H1 (cell line): ENCODE results near the gene MAFG. TPM values are rescaled to one million over a fixed set of nuclear protein-coding genes. Genes with fewer than 3 reads are reported as not detected.

ENCODE experiments used
- CTCF ChIA-PET: fragments of 300-600 bp; sonication (Branson Sonifier 250); formaldehyde crosslinking; loops from one replicate; lab custom pipeline; 2021; ENCODE audit not compliant: partially characterized antibody; lab: Charles Lee
- POLR2A ChIA-PET: fragments of 300-600 bp; sonication (Branson Sonifier 250); formaldehyde crosslinking; loops from one replicate; lab custom pipeline; 2021; ENCODE audit warnings: inconsistent platforms; ENCODE audit not compliant: partially characterized antibody; lab: Charles Lee
- DNase-seq, 2 experiments: peaks; one replicate each; pipeline versions ENCODE4 v3.0.0 to v3.0.0-alpha.2; 2010 to 2022; ENCODE audit warnings: low spot score in 2 of 2, low read depth in 1 of 2, mixed read lengths in 1 of 2
- FAIRE-seq: peaks from 2 replicates; lab custom pipeline; 2011; peaks lifted over from hg19 to GRCh38; lab: Jason Lieb, UNC
- H2AFZ ChIP-seq: 2 replicates; pipeline ENCODE4 v1.8.1; 2012; ENCODE audit warnings: low read length, inconsistent platforms
- H2AK5ac ChIP-seq: 2 replicates; pipeline ENCODE4 v1.6.1; 2013; ENCODE audit warnings: low read depth, low read length
- H2BK120ac ChIP-seq: replicated peaks from 2 replicates; pipeline ENCODE3; 2013; ENCODE audit warnings: low read depth, low read length, inconsistent platforms
- H2BK12ac ChIP-seq: 2 replicates; pipeline ENCODE4 v1.6.1; 2013; ENCODE audit warnings: low read depth, low read length
- H2BK15ac ChIP-seq: 2 replicates; pipeline ENCODE4 v1.6.1; 2013; ENCODE audit warnings: low read length
- H2BK20ac ChIP-seq: 2 replicates; pipeline ENCODE4 v1.6.1; 2013; ENCODE audit warnings: low read length
- H2BK5ac ChIP-seq: 2 replicates; pipeline ENCODE4 v1.6.1; 2013; ENCODE audit warnings: low read depth, low read length
- H3K14ac ChIP-seq: 2 replicates; pipeline ENCODE4 v1.6.1; 2013; ENCODE audit warnings: inconsistent platforms; ENCODE audit not compliant: insufficient read length
- H3K18ac ChIP-seq: 2 replicates; pipeline ENCODE4 v1.6.1; 2013; ENCODE audit warnings: low read length; ENCODE audit errors: extremely low read depth
- H3K23ac ChIP-seq: 2 replicates; pipeline ENCODE4 v1.6.1; 2013; ENCODE audit warnings: inconsistent platforms; ENCODE audit not compliant: insufficient read length
- H3K23me2 ChIP-seq: 2 replicates; pipeline ENCODE4 v1.6.1; 2013; ENCODE audit warnings: low read depth, low read length
- H3K27ac ChIP-seq: 2 replicates; pipeline ENCODE4 v1.6.1; 2011; ENCODE audit warnings: low read depth, low read length, inconsistent platforms
- H3K27me3 ChIP-seq, 4 experiments: replicated peaks in 1 of 4; 1 replicate in 1 of 4; 2 replicates in 3 of 4; pipeline versions ENCODE4 v1.6.1 to v1.8.1; 2011 to 2013; ENCODE audit warnings: low read length in 3 of 4, mild to moderate bottlenecking in 3 of 4, inconsistent platforms in 2 of 4, mixed read lengths in 2 of 4, moderate library complexity in 1 of 4; ENCODE audit not compliant: control insufficient read depth in 3 of 4, insufficient read depth in 3 of 4; ENCODE audit errors: extremely low read depth in 1 of 4
- H3K36me3 ChIP-seq, 4 experiments: 2 replicates each; pipeline versions ENCODE4 v1.6.1 to v1.8.1; 2011 to 2013; ENCODE audit warnings: mild to moderate bottlenecking in 4 of 4, low read length in 3 of 4, moderate library complexity in 2 of 4, control low read depth in 1 of 4, inconsistent platforms in 1 of 4; ENCODE audit not compliant: insufficient read depth in 4 of 4, control insufficient read depth in 2 of 4
- H3K4ac ChIP-seq: replicated peaks from 2 replicates; pipeline ENCODE3; 2013; ENCODE audit warnings: low read length, low read depth, mixed read lengths, inconsistent platforms; ENCODE audit not compliant: insufficient read length
- H3K4me1 ChIP-seq, 4 experiments: replicated peaks in 1 of 4; 1 replicate in 1 of 4; 2 replicates in 3 of 4; pipeline versions ENCODE4 v1.6.1 to v1.8.1; 2011 to 2013; ENCODE audit warnings: low read length in 3 of 4, inconsistent platforms in 2 of 4, mixed read lengths in 1 of 4; ENCODE audit not compliant: insufficient read depth in 4 of 4, control insufficient read depth in 3 of 4
- H3K4me2 ChIP-seq, 2 experiments: 2 replicates each; pipeline versions ENCODE4 v1.6.1 to v1.8.1; 2011 to 2013; ENCODE audit warnings: low read depth in 2 of 2, low read length in 2 of 2, control low read depth in 1 of 2, inconsistent platforms in 1 of 2, mild to moderate bottlenecking in 1 of 2; ENCODE audit not compliant: insufficient read depth in 1 of 2
- H3K4me3 ChIP-seq, 4 experiments: fragments of 200-600, 300-600 bp in 1 of 4; sonication (generic), shearing (Covaris generic), sonication (Bioruptor Twin) in 1 of 4; 2 replicates each; pipeline versions ENCODE4 v1.5.1 to v1.8.1; 2011 to 2016; ENCODE audit warnings: low read length in 4 of 4, low read depth in 3 of 4, control low read depth in 2 of 4, inconsistent platforms in 2 of 4, mild to moderate bottlenecking in 2 of 4, mixed read lengths in 1 of 4, moderate library complexity in 1 of 4; ENCODE audit not compliant: insufficient read depth in 2 of 4; ENCODE audit errors: extremely low read depth in 1 of 4
- H3K56ac ChIP-seq: replicated peaks from 2 replicates; pipeline ENCODE3; 2013; ENCODE audit warnings: low read depth, mild to moderate bottlenecking, mixed read lengths, low read length, inconsistent platforms; ENCODE audit not compliant: insufficient read length
- H3K79me1 ChIP-seq: 2 replicates; pipeline ENCODE4 v1.6.1; 2013; ENCODE audit warnings: low read depth, low read length, control low read depth
- H3K79me2 ChIP-seq, 2 experiments: 2 replicates each; pipeline versions ENCODE4 v1.6.1 to v1.8.1; 2012 to 2013; ENCODE audit warnings: low read length in 2 of 2, mild to moderate bottlenecking in 2 of 2, inconsistent platforms in 1 of 2; ENCODE audit not compliant: insufficient read depth in 2 of 2, control insufficient read depth in 1 of 2
- H3K9ac ChIP-seq, 4 experiments: replicated peaks in 1 of 4; 1 replicate in 1 of 4; 2 replicates in 3 of 4; pipeline versions ENCODE4 v1.6.1 to v1.8.1; 2011 to 2013; ENCODE audit warnings: low read depth in 3 of 4, low read length in 3 of 4, control low read depth in 2 of 4, mild to moderate bottlenecking in 2 of 4, moderate library complexity in 2 of 4, inconsistent platforms in 1 of 4; ENCODE audit errors: extremely low read depth in 1 of 4
- H3K9me3 ChIP-seq, 2 experiments: 2 replicates each; pipeline versions ENCODE4 v1.6.1 to v1.8.1; 2012 to 2013; ENCODE audit warnings: mild to moderate bottlenecking in 2 of 2, moderate library complexity in 2 of 2, control low read depth in 1 of 2, inconsistent platforms in 1 of 2, low read depth in 1 of 2, low read length in 1 of 2, mixed read lengths in 1 of 2; ENCODE audit not compliant: insufficient read depth in 2 of 2
- H4K20me1 ChIP-seq, 2 experiments: replicated peaks in 1 of 2; 2 replicates each; pipeline versions ENCODE3 to v1.8.1; 2011 to 2013; ENCODE audit warnings: inconsistent platforms in 2 of 2, low read length in 2 of 2, mild to moderate bottlenecking in 1 of 2; ENCODE audit not compliant: insufficient read depth in 2 of 2, control insufficient read depth in 1 of 2
- H4K5ac ChIP-seq: 2 replicates; pipeline ENCODE4 v1.6.1; 2013; ENCODE audit warnings: low read length, low read depth, mixed read lengths, inconsistent platforms; ENCODE audit not compliant: insufficient read length
- H4K8ac ChIP-seq: 2 replicates; pipeline ENCODE4 v1.8.0; 2013; ENCODE audit warnings: mild to moderate bottlenecking, moderate library complexity, low read length, inconsistent platforms; ENCODE audit not compliant: insufficient read depth; ENCODE audit errors: extremely low read depth
- H4K91ac ChIP-seq: replicated peaks from 2 replicates; pipeline ENCODE3; 2013; ENCODE audit warnings: low read length, mixed read lengths, inconsistent platforms; ENCODE audit not compliant: insufficient read length
- BCL11A ChIP-seq, 2 experiments: IDR thresholded peaks; one replicate each; pipeline ENCODE4 v1.6.1; 2011; ENCODE audit warnings: low read depth in 2 of 2, low read length in 2 of 2, mild to moderate bottlenecking in 2 of 2
- GABPA ChIP-seq: IDR thresholded peaks from 2 replicates; pipeline ENCODE4 v1.6.1; 2011; ENCODE audit warnings: mild to moderate bottlenecking, low read length, moderate library complexity, borderline replicate concordance; ENCODE audit not compliant: insufficient read depth
- RAD21 ChIP-seq, 2 experiments: IDR thresholded peaks in 1 of 2; conservative IDR thresholded peaks in 1 of 2; 2 replicates each; pipeline ENCODE4 v1.6.1; 2011; ENCODE audit warnings: low read depth in 2 of 2, low read length in 2 of 2, improper control_type of control experiment in 1 of 2, inconsistent platforms in 1 of 2, mild to moderate bottlenecking in 1 of 2, moderate library complexity in 1 of 2
- RNF2 ChIP-seq: fragments of 200-900, 300-1000 bp; sonication (generic); IDR thresholded peaks from 2 replicates; pipeline ENCODE4 v1.7.1; 2016; ENCODE audit warnings: borderline replicate concordance, low read depth, mild to moderate bottlenecking, antibody characterized with exemption, low read length; ENCODE audit not compliant: poor library complexity, severe bottlenecking; ENCODE audit errors: missing control alignments
- SP1 ChIP-seq: IDR thresholded peaks from 2 replicates; pipeline ENCODE4 v1.6.1; 2011; ENCODE audit warnings: low read depth, low read length
- TBP ChIP-seq: IDR thresholded peaks from 2 replicates; pipeline ENCODE4 v1.6.1; 2011; ENCODE audit warnings: low read depth, low read length, improper control_type of control experiment
- WGBS, 2 experiments: shearing (Covaris generic) in 1 of 2; methylation state at CpG; one replicate each; pipeline versions ENCODE4 v1.1.6 to v1.1.7; 2013 to 2015; ENCODE audit warnings: low lambda C conversion rate in 2 of 2, mixed read lengths in 2 of 2, inconsistent platforms in 1 of 2, low coverage in 1 of 2, missing lambda C conversion rate in 1 of 2; ENCODE audit not compliant: insufficient replicate concordance in 2 of 2, insufficient coverage in 1 of 2, insufficient read length in 1 of 2; ENCODE audit errors: extremely low coverage in 1 of 2, missing lambda C conversion rate in 1 of 2; 5-methylcytosine and 5-hydroxymethylcytosine counted together
- polyA plus RNA-seq, 7 experiments: library from polyadenylated mRNA; depleted of rRNA in 3 of 7; stranded (reverse) in 5 of 7; unstranded in 2 of 7; fragments of >200 nt in 5 of 7; fragments of 200-250 nt in 2 of 7; gene quantifications; 1 replicate in 5 of 7; 2 replicates in 1 of 7; 4 replicates in 1 of 7; pipeline versions ENCODE4 v1.2.1 to v1.2.3, GENCODE V29; 2011 to 2013; ENCODE audit warnings: missing spikeins in 2 of 7, mixed read lengths in 2 of 7
- total RNA-seq: library from RNA; stranded (reverse); fragmentation: NEBNext Ultra II Directional; extraction: Animal tissue kit (Norgen Biotek cat#: 25700); gene quantifications from 2 replicates; pipeline ENCODE4 v1.2.1, GENCODE V29; 2021
- TF ChIP-seq, protein P1 (sequence below): IDR thresholded peaks from 2 replicates; pipeline ENCODE4 v1.6.1; 2011; ENCODE audit warnings: low read depth, mild to moderate bottlenecking, low read length; ENCODE audit not compliant: insufficient read depth

Gene MAFG
- total and polyA plus RNA-seq, 2 of the 8 experiments (the other 6 are each of a cell fraction or from before 2014, with no cell fraction given): 25.5 to 26.9 TPM

DNA sequence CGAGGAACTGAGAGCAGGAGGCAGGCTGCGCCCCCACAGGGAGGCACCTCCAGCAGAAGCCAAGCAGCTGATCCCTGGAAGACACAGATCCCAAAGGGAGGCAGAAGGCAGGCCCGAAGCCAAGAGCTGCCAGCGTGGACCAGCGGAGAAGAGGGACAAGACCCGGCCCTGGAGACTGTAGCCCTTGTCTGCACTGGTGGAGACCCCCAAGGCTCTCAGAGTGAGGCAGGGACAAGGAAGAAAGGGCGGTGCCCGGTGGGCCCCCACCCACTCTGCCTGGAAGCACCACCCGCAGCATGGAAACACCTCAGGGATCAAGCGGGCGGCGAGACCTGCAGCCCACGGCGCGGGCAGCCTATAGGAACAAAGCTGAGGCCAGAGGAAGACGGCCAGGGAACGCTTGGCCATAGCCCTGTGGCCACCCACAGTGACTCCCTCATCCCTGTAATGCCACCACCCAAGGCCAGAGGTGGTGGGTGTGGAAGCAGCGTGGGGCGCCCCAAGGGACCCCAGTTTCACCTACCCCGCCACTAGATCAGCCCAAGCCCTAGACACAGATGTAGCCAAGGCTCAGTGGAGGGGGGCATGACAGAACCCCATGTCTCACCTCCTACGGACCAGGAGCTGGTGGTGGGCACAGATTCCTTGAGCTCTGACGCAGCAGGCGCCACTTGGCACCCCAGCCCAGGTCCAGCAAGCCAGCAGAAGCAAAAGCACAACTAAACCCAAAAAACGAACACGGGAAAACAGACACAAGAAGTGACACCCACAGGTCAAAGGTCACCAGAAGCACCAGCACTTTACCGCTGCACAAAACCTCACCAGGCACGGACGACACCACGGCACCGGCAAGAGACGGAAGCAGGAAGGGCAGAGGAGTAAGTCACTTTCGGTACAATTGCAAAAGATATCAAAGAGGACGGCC lies 6.7 kb downstream of the MAFG start:
- Histone ChIP-seq H2BK20ac (no peak overlapping the region), H2BK12ac (no peak overlapping the region), H3K4ac (no peak overlapping the region), H3K56ac (no peak overlapping the region), H4K5ac (no peak overlapping the region), H2AK5ac (no peak overlapping the region), H3K4me2 (no peak overlapping the region), H3K9ac (no peak overlapping the region), H2BK15ac (no peak overlapping the region), H2AFZ (no peak overlapping the region), H3K27me3 (no peaks in the 10 kb centered on the region), H3K79me2 (peaks cover 7 to 77% of the 10 kb centered on the region in 2 experiments; a peak in 3 of 4 replicates), H3K23ac (no peak overlapping the region), H4K91ac (no peak overlapping the region), H2BK5ac (0 out of 2 replicates have a peak overlapping the region, but pooled peaks have one; percentile 24), H3K27ac (no peak overlapping the region), H3K14ac (no peak overlapping the region), H4K20me1 (peaks cover 16 to 27% of the 10 kb centered on the region in 2 experiments), H3K18ac (no peak overlapping the region), H3K36me3 (peaks cover 3 to 26% (median 6%) of the 10 kb centered on the region in 4 experiments; a peak in 6 of 8 replicates), H3K4me1 (peaks cover 0 to 37% (median 27%) of the 10 kb centered on the region in 4 experiments; a peak in 6 of 7 replicates)
- WGBS, 2 experiments: 95% methylated on average over 33 of the region's 33 CpGs; no CpG with 5 or more reads in 1 of the 2 experiments
- FAIRE-seq: no peak
- POLR2A ChIA-PET: interaction anchor here (0.9 to 14.6 kb wide), 9 partner anchors 7 to 99 kb away, joined by 3 to 150 read pairs (median 4); partner anchors contain the start of genes PCYT2, PYCR1 and SIRT7
- DNase-seq: no peak
- CTCF ChIA-PET: interaction anchor here (0.8 to 2.6 kb wide), 6 partner anchors 15 to 100 kb away, joined by 3 to 5 read pairs (median 3); no protein-coding TSS in a partner anchor
- no peak for TF ChIP-seq GABPA
- no peak for TF ChIP-seq BCL11A (IDR thresholded peaks at IDR 0.05; ENCODE audit: low read depth in 2 of 2, low read length in 2 of 2)
- TF ChIP-seq, protein P1, sequence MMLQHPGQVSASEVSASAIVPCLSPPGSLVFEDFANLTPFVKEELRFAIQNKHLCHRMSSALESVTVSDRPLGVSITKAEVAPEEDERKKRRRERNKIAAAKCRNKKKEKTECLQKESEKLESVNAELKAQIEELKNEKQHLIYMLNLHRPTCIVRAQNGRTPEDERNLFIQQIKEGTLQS: no peak
- no peak for TF ChIP-seq TBP
- no peak for TF ChIP-seq RNF2
- no peak for TF ChIP-seq RAD21 (IDR thresholded peaks at IDR 0.05 in 1 of 2, conservative IDR thresholded peaks at IDR 0.05 in 1 of 2; ENCODE audit: low read depth in 2 of 2, low read length in 2 of 2)
- no peak for TF ChIP-seq SP1
- TF ChIP-seq, all 59 proteins: peak for 0
- H3K79me1 ChIP-seq: peaks cover 40% of the 10 kb centered on the region
- no peak overlapping the region; the same call in 1 of the 2 replicates for H4K8ac ChIP-seq
- no peak overlapping the region for H3K4me3 ChIP-seq
- H3K9me3 ChIP-seq: no peaks in the 10 kb centered on the region
- H3K23me2 ChIP-seq: peaks cover 5% of the 10 kb centered on the region
- H2BK120ac ChIP-seq: no peak overlapping the region
